ENCODE data around the gene PAX1. TPM values are rescaled to one million over a fixed set of nuclear protein-coding genes. Genes with fewer than 3 reads are reported as not detected.
A peak's percentile ranks its signal among the peaks of the same experiment; 100 is the strongest.

PAX1 gene
- total RNA-seq, 6 donors from 2014 or later, result 0.69 TPM; not detected in 5

- 88% methylated on average over 2 of the region's 2 CpGs for WGBS, 2 donors
Measured at GRCh38 chr20:21762646-21763045, 57.2 kb downstream of the PAX1 start.

DNA sequence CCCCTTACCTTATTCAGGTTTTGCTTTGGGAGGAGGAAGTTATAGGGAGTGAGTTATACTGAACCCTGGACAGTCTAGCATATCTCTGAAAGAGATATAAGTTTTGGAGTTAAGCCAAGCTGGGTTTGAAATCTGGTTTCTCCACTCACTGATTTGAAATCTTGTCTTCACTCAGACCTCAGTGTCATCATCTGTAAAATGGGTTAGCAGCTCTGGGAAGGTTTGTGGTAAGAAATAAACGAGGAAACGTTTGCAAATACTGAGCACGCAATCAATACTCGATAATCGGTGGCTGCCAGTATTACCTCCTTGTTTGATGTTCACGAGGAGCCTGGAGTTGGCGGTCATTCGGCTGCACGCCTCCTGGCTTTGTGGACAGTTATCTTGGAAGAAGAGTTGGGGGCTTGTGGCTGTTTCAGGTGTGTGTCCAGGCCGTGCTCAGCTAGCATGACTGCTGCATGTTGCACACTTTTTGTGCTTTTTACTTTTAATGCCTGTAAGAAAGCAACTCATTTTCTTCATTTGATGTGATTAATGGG is 61.8 kb downstream of the PAX1 start:
- Histone ChIP-seq H3K27me3 (no peaks in the 10 kb centered on the region), H3K9me3 (no peaks in the 10 kb centered on the region), H3K4me3 (no peak overlapping the region), H3K4me1 (no peaks in the 10 kb centered on the region), H3K36me3 (no peaks in the 10 kb centered on the region), H3K27ac (no peak overlapping the region)
- ATAC-seq (ENCODE audit: low FRiP score in 2 of 2) (no peak), DNase-seq (no peak)
- 68 to 72% methylated on average over 10 of the region's 10 CpGs for WGBS, 2 donors
- TF ChIP-seq EP300 (IDR thresholded peaks at IDR 0.05), result no peak
- no peak for TF ChIP-seq POLR2AphosphoS5 (IDR thresholded peaks at IDR 0.05)
- TF ChIP-seq POLR2A (IDR thresholded peaks at IDR 0.05), result no peak
- TF ChIP-seq CTCF (IDR thresholded peaks at IDR 0.05), result no peak

More at GRCh38 chr20:21762646-21763045, 57.2 kb downstream of the PAX1 start:
- H3K27ac ChIP-seq, result no peak overlapping the region
- no peak for TF ChIP-seq CTCF (IDR thresholded peaks at IDR 0.05)
- no peak for TF ChIP-seq POLR2A (IDR thresholded peaks at IDR 0.05)
- ATAC-seq (ENCODE audit: low FRiP score in 2 of 2), result no peak
- no peaks in the 10 kb centered on the region for H3K9me3 ChIP-seq
- H3K4me3 ChIP-seq, result no peak overlapping the region
- H3K4me1 ChIP-seq, result no peaks in the 10 kb centered on the region
- no peak for DNase-seq
- H3K27me3 ChIP-seq, result no peaks in the 10 kb centered on the region
- H3K36me3 ChIP-seq, result no peaks in the 10 kb centered on the region

DNA sequence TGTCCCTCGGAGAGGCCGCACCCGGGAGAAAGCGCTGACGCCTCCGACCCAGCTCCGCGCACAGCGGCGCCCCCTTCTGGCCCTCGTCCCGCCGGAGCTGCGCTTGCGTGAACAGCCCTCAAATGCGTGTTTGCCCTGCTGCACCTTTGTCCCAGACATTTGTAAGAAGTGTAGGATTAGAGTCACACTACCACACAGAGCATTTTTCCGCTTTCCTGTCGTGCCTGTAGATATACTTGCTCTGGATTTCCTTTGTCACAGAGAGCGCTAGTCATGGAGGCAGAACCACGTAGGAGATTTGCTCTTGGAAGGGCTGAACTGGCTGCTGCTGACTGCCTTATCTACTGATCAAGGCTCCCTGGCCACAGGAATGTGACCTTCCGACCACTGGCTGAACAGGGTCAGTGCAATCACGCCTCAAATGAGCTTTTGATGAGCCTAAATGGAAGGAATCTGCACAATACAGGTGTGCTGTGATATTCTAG is 62.3 kb downstream of the PAX1 start:
- Histone ChIP-seq H3K4me1 (no peaks in the 10 kb centered on the region), H3K27me3 (no peaks in the 10 kb centered on the region), H3K9me3 (no peaks in the 10 kb centered on the region), H3K36me3 (no peaks in the 10 kb centered on the region), H3K27ac (no peak overlapping the region), H3K4me3 (no peak overlapping the region)
- ATAC-seq (ENCODE audit: low FRiP score in 2 of 2) (peak in 1 of 2 donors; percentile 61), DNase-seq (peak; percentile 22 to 87)
- WGBS, 2 donors, result 4 to 10% methylated on average over 16 to 22 of the region's 22 CpGs
- no peak for TF ChIP-seq POLR2AphosphoS5 (IDR thresholded peaks at IDR 0.05)
- TF ChIP-seq CTCF (IDR thresholded peaks at IDR 0.05), result peak in 3 of 6 experiments; percentile 8 to 31 (median 12)
- TF ChIP-seq EP300 (IDR thresholded peaks at IDR 0.05), result no peak
- no peak for TF ChIP-seq POLR2A (IDR thresholded peaks at IDR 0.05)

Small RNA genes lying within 50 kb of the gene (small RNA-seq; reads per million reads assigned to genes)
- gene RPL41P1, result 0 reads per million in 4 donors

Other genes starting within 250 kb of the PAX1 start
- gene NKX2-2, start 191.6 kb upstream of the PAX1 start, total RNA-seq, result not detected